ENCODE results near the gene SETD1A. TPM values are rescaled to one million over a fixed set of nuclear protein-coding genes. Genes with fewer than 3 reads are reported as not detected.

SETD1A gene
- total and polyA plus RNA-seq, 2 donors, result 2.4 to 13.1 TPM

GRCh38 chr16:30926937-30927788, 30.4 kb upstream of the SETD1A start:
- DNase-seq (ENCODE audit: low read depth in 6 of 9, low spot score in 9 of 9), result no peak
- Histone ChIP-seq H3K36me3 (ENCODE audit: control insufficient read depth in 2 of 2, insufficient read depth in 2 of 2, low read length in 1 of 2) (peaks cover 26% of the 10 kb centered on the region in 2 donors), H3K4me3 (ENCODE audit: low read length in 2 of 2) (no peak overlapping the region), H3K27ac (ENCODE audit: low read depth in 1 of 2, low read length in 1 of 2) (peak overlapping the region in 1 of 2 donors; percentile 50), H3K27me3 (ENCODE audit: control insufficient read depth in 2 of 2, insufficient read depth in 1 of 2, low read length in 1 of 2) (no peaks in the 10 kb centered on the region), H3K4me1 (ENCODE audit: control insufficient read depth in 2 of 2, insufficient read depth in 2 of 2, low read length in 2 of 2) (peaks cover 0 to 37% of the 10 kb centered on the region in 2 donors), H3K9me3 (ENCODE audit: control insufficient read depth in 2 of 2, insufficient read depth in 1 of 2, low read length in 1 of 2) (no peaks in the 10 kb centered on the region)
- 97% methylated on average over 22 of the region's 22 CpGs for WGBS

DNA sequence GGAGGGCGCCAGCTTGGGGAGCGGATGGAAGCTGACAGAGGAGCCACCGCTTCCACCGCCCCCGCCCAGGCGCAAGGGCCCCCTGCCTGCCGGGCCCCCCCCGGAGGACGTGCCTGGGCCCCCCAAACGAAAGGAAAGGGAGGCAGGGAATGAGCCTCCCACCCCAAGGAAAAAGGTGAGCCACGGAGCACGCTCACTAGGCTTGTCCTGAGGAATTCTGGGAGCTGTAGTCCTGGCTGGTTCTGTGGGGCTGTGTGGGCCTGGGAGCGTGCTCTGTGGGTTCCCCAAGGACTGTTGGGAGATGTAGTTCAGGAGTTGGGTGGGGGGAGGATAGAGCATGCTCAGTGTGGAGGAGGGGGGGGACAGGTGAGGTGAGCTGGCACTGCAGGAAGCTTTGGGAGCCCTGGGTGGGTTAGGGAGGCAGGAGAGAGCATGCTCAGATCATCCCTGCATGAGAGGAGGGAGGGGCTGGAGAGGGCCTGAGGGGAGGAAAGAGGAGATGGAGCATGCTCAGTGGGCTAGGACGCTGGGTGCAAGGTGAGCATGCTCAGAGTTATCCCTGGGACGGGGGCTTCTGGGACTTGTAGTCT, 29.7 kb upstream of the SETD1A start:
- no peak overlapping the region for H3K27ac ChIP-seq (ENCODE audit: low read depth in 1 of 2, low read length in 1 of 2)
- peak in 3 of 9 donors; percentile 38 to 78 (median 61) for DNase-seq (ENCODE audit: low read depth in 6 of 9, low spot score in 9 of 9)

DNA sequence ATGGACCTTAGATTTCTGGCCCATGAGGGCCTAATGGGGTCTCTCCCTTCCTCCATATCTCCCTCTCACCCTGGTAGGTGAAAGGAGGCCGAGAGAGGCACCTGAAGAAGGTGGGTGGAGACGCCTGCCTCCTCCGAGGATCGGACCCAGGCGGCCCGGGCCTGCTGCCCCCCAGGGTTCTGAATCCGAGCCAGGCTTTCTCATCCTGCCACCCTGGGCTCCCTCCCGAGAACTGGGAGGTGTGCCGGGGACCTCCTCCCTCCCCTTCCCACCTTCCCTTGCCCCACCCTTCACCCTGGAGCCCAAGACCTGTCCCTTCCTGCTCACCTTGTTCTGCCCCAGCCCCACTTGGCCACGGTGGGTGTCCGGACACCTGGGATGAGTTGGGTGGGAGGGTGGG, 29.2 kb upstream of the SETD1A start:
- H3K4me1 ChIP-seq (ENCODE audit: control insufficient read depth in 2 of 2, insufficient read depth in 2 of 2, low read length in 2 of 2), result peaks cover 0 to 35% of the 10 kb centered on the region in 2 donors
- no peaks in the 10 kb centered on the region for H3K27me3 ChIP-seq (ENCODE audit: control insufficient read depth in 2 of 2, insufficient read depth in 1 of 2, low read length in 1 of 2)
- peak overlapping the region in 1 of 2 donors; percentile 2 for H3K27ac ChIP-seq (ENCODE audit: low read depth in 1 of 2, low read length in 1 of 2)
- H3K9me3 ChIP-seq (ENCODE audit: control insufficient read depth in 2 of 2, insufficient read depth in 1 of 2, low read length in 1 of 2), result no peaks in the 10 kb centered on the region
- no peak for DNase-seq (ENCODE audit: low read depth in 6 of 9, low spot score in 9 of 9)
- peaks cover 31 to 32% of the 10 kb centered on the region in 2 donors for H3K36me3 ChIP-seq (ENCODE audit: control insufficient read depth in 2 of 2, insufficient read depth in 2 of 2, low read length in 1 of 2)
- 95% methylated on average over 11 of the region's 11 CpGs for WGBS
- no peak overlapping the region for H3K4me3 ChIP-seq (ENCODE audit: low read length in 2 of 2)

More for the DNA sequence above, 29.7 kb upstream of the SETD1A start:
- Histone ChIP-seq H3K4me1 (ENCODE audit: control insufficient read depth in 2 of 2, insufficient read depth in 2 of 2, low read length in 2 of 2) (peaks cover 0 to 35% of the 10 kb centered on the region in 2 donors), H3K9me3 (ENCODE audit: control insufficient read depth in 2 of 2, insufficient read depth in 1 of 2, low read length in 1 of 2) (no peaks in the 10 kb centered on the region), H3K36me3 (ENCODE audit: control insufficient read depth in 2 of 2, insufficient read depth in 2 of 2, low read length in 1 of 2) (peaks cover 31 to 32% of the 10 kb centered on the region in 2 donors), H3K27me3 (ENCODE audit: control insufficient read depth in 2 of 2, insufficient read depth in 1 of 2, low read length in 1 of 2) (no peaks in the 10 kb centered on the region), H3K4me3 (ENCODE audit: low read length in 2 of 2) (no peak overlapping the region)
- WGBS, result 87% methylated on average over 15 of the region's 15 CpGs

DNA sequence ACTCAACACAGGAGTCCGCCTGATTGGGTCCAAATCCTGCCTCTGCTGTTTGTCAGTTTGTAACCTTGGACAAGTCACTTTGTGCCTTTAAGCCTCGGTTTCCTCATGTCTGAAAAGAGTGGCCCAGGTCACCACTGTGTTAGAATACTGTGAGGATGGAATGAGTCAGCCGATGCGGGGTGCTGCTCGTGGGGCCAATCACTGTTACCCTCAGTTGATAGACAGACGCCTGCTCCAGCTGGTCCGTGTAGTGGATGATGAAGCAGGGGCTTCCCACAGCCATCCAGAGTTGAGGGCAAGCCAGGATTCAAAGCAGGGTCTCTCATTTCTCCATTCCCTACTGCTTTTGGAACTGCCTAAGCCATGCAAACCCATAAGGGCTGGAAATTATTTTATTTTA, 28.4 kb upstream of the SETD1A start:
- WGBS, result 93% methylated on average over 7 of the region's 7 CpGs
- Histone ChIP-seq H3K27ac (ENCODE audit: low read depth in 1 of 2, low read length in 1 of 2) (no peak overlapping the region), H3K27me3 (ENCODE audit: control insufficient read depth in 2 of 2, insufficient read depth in 1 of 2, low read length in 1 of 2) (no peaks in the 10 kb centered on the region), H3K36me3 (ENCODE audit: control insufficient read depth in 2 of 2, insufficient read depth in 2 of 2, low read length in 1 of 2) (peaks cover 31 to 32% of the 10 kb centered on the region in 2 donors), H3K4me3 (ENCODE audit: low read length in 2 of 2) (no peak overlapping the region), H3K4me1 (ENCODE audit: control insufficient read depth in 2 of 2, insufficient read depth in 2 of 2, low read length in 2 of 2) (peaks cover 0 to 35% of the 10 kb centered on the region in 2 donors), H3K9me3 (ENCODE audit: control insufficient read depth in 2 of 2, insufficient read depth in 1 of 2, low read length in 1 of 2) (no peaks in the 10 kb centered on the region)
- DNase-seq (ENCODE audit: low read depth in 6 of 9, low spot score in 9 of 9), result no peak

GRCh38 chr16:30930160-30930571, 27.4 kb upstream of the SETD1A start:
- H3K4me3 ChIP-seq (ENCODE audit: low read length in 2 of 2), result no peak overlapping the region
- peaks cover 31 to 34% of the 10 kb centered on the region in 2 donors for H3K36me3 ChIP-seq (ENCODE audit: control insufficient read depth in 2 of 2, insufficient read depth in 2 of 2, low read length in 1 of 2)
- H3K4me1 ChIP-seq (ENCODE audit: control insufficient read depth in 2 of 2, insufficient read depth in 2 of 2, low read length in 2 of 2), result peaks cover 0 to 33% of the 10 kb centered on the region in 2 donors
- H3K9me3 ChIP-seq (ENCODE audit: control insufficient read depth in 2 of 2, insufficient read depth in 1 of 2, low read length in 1 of 2), result no peaks in the 10 kb centered on the region
- H3K27ac ChIP-seq (ENCODE audit: low read depth in 1 of 2, low read length in 1 of 2), result no peak overlapping the region
- H3K27me3 ChIP-seq (ENCODE audit: control insufficient read depth in 2 of 2, insufficient read depth in 1 of 2, low read length in 1 of 2), result no peaks in the 10 kb centered on the region
- 97% methylated on average over 35 of the region's 35 CpGs for WGBS
- DNase-seq (ENCODE audit: low read depth in 6 of 9, low spot score in 9 of 9), result no peak

DNA sequence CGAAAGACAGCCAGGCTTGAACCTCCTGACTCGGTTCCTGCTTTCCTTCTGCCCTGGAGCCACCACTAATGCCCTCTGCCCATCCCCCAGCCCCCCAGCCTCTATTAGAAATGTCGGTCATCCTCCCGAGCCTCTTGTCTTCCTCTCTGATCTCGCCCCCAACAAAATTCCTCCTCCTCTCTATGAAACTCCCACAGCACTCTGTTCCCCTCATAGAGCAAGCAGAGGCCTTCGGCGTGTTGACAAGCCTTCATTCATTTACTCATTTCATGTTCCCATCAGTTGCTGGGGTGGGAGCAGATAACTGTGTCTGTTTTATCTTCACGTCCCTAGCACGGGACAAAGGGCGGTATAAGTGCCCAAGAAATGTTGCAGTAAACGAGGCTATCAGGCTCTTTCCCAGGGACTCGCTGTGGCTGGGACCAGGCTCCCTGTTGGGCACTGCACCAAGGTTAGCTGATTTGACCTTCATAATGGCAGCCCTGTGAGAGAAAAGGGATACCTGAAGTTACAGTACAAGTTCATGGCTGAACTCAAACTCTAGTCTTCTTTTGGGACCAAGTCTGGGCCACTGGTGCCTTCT, 26.4 kb upstream of the SETD1A start:
- Histone ChIP-seq H3K4me3 (ENCODE audit: low read length in 2 of 2) (no peak overlapping the region), H3K4me1 (ENCODE audit: control insufficient read depth in 2 of 2, insufficient read depth in 2 of 2, low read length in 2 of 2) (peaks cover 0 to 26% of the 10 kb centered on the region in 2 donors), H3K27ac (ENCODE audit: low read depth in 1 of 2, low read length in 1 of 2) (no peak overlapping the region), H3K36me3 (ENCODE audit: control insufficient read depth in 2 of 2, insufficient read depth in 2 of 2, low read length in 1 of 2) (peaks cover 34 to 35% of the 10 kb centered on the region in 2 donors), H3K27me3 (ENCODE audit: control insufficient read depth in 2 of 2, insufficient read depth in 1 of 2, low read length in 1 of 2) (no peaks in the 10 kb centered on the region), H3K9me3 (ENCODE audit: control insufficient read depth in 2 of 2, insufficient read depth in 1 of 2, low read length in 1 of 2) (no peaks in the 10 kb centered on the region)
- DNase-seq (ENCODE audit: low read depth in 6 of 9, low spot score in 9 of 9), result no peak
- 86% methylated on average over 12 of the region's 12 CpGs for WGBS

DNA sequence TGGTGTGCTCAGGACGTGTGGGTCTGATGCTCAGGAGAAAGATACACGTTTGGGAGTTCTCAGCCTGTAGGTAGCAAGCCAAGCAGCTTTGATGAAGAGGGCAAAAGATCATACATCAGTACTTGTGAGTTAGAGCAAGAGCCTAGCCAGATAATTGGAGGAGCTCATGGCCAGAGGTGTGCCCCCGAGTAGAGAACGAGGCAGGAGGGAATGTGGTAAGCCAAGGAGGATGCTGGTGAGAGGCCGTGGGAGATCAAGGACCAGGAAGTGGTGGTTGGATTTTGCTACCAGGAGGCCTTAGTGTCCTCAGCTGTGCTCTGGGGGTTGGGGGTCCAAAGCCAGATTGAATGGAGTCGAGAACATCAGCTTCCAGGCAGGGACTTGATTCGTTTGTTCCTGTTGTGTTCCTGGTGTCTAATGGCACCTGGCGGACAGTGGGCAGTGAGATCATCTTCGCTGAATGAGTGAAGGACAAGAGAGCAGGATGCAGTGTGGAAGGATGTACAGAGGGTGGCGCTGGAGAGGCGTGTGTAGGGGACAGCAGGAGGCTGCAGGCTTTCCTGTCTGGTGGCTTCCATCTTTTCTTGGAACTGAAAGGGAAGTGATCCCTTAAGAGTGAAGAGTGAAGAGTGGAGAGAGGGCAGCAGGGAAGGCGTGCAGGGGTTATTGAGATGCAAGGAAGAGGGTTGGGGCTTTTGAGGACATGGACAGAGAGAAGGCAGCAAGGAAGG, 22.6 kb upstream of the SETD1A start:
- no peak overlapping the region for H3K27ac ChIP-seq (ENCODE audit: low read depth in 1 of 2, low read length in 1 of 2)
- no peak for DNase-seq (ENCODE audit: low read depth in 6 of 9, low spot score in 9 of 9)
- WGBS, result 65% methylated on average over 12 of the region's 12 CpGs
- H3K27me3 ChIP-seq (ENCODE audit: control insufficient read depth in 2 of 2, insufficient read depth in 1 of 2, low read length in 1 of 2), result no peaks in the 10 kb centered on the region
- H3K4me1 ChIP-seq (ENCODE audit: control insufficient read depth in 2 of 2, insufficient read depth in 2 of 2, low read length in 2 of 2), result peaks cover 0 to 16% of the 10 kb centered on the region in 2 donors
- H3K4me3 ChIP-seq (ENCODE audit: low read length in 2 of 2), result no peak overlapping the region
- H3K36me3 ChIP-seq (ENCODE audit: control insufficient read depth in 2 of 2, insufficient read depth in 2 of 2, low read length in 1 of 2), result peaks cover 25 to 29% of the 10 kb centered on the region in 2 donors
- H3K9me3 ChIP-seq (ENCODE audit: control insufficient read depth in 2 of 2, insufficient read depth in 1 of 2, low read length in 1 of 2), result no peaks in the 10 kb centered on the region

DNA sequence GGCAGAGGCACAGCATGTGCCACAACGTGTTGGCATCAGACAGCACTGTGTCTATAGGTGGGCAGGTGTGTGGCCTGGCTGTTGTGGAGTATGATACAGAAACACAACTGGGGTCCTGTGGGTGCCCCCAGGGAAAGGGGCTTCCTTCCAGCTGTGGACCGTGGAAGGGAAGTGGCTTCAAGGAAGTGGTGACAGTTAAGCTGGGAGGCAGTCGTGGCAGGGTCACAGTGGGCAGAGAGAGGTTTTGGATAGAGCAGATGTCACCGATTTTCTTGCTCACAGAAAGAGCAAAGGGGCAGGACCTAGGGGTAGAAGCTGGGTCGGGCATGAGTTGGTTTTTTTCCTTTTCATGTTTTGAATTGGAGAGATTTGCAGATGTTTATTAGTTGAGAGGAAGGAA, 19.9 kb upstream of the SETD1A start:
- H3K27me3 ChIP-seq (ENCODE audit: control insufficient read depth in 2 of 2, insufficient read depth in 1 of 2, low read length in 1 of 2), result no peaks in the 10 kb centered on the region
- no peak overlapping the region for H3K4me3 ChIP-seq (ENCODE audit: low read length in 2 of 2)
- H3K27ac ChIP-seq (ENCODE audit: low read depth in 1 of 2, low read length in 1 of 2), result no peak overlapping the region
- H3K36me3 ChIP-seq (ENCODE audit: control insufficient read depth in 2 of 2, insufficient read depth in 2 of 2, low read length in 1 of 2), result peaks cover 5 to 16% of the 10 kb centered on the region in 2 donors
- DNase-seq (ENCODE audit: low read depth in 6 of 9, low spot score in 9 of 9), result no peak
- H3K9me3 ChIP-seq (ENCODE audit: control insufficient read depth in 2 of 2, insufficient read depth in 1 of 2, low read length in 1 of 2), result no peaks in the 10 kb centered on the region
- WGBS, result 8% methylated on average over 5 of the region's 5 CpGs
- H3K4me1 ChIP-seq (ENCODE audit: control insufficient read depth in 2 of 2, insufficient read depth in 2 of 2, low read length in 2 of 2), result peaks cover 0 to 31% of the 10 kb centered on the region in 2 donors
